Liver (tissue), 2 donors: Measurements from ENCODE around the gene MLLT10.

ENCODE experiments used
- ZBTB33 ChIP-seq: IDR thresholded peaks from 2 replicates; pipeline ENCODE4 v1.6.1; 2016; ENCODE audit warnings: antibody characterized with exemption
- TF ChIP-seq, protein P1 (sequence below): fragments of 150-350 bp; IDR thresholded peaks from 2 replicates; pipeline ENCODE4 v1.5.1; 2017; ENCODE audit warnings: improper control_type of control experiment, low read depth, low read length; ENCODE audit not compliant: missing input control
- donor health status: healthy.

DNA sequence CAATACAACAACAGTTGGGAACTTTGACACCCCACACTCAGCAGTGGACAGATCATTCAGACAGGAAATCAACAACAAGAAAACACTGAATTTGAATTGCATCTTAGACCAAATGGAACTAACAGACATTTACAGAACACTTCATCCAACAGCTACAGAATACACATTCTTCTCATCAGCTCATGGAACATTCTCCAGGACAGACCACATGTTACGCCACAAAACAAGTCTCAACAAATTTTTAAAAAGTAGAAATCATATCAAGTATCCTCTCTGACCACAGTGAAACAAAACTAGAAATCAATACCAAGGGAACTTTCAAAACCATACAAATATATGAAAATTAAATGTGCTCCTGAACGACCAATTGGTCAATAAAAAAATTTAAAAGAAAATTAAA is 257.2 kb downstream of the MLLT10 start:
- TF ChIP-seq, protein P1, sequence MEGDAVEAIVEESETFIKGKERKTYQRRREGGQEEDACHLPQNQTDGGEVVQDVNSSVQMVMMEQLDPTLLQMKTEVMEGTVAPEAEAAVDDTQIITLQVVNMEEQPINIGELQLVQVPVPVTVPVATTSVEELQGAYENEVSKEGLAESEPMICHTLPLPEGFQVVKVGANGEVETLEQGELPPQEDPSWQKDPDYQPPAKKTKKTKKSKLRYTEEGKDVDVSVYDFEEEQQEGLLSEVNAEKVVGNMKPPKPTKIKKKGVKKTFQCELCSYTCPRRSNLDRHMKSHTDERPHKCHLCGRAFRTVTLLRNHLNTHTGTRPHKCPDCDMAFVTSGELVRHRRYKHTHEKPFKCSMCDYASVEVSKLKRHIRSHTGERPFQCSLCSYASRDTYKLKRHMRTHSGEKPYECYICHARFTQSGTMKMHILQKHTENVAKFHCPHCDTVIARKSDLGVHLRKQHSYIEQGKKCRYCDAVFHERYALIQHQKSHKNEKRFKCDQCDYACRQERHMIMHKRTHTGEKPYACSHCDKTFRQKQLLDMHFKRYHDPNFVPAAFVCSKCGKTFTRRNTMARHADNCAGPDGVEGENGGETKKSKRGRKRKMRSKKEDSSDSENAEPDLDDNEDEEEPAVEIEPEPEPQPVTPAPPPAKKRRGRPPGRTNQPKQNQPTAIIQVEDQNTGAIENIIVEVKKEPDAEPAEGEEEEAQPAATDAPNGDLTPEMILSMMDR = no peak
- TF ChIP-seq ZBTB33 = no peak
